ENCODE measurements around the gene PCMT1.

The PCMT1 gene

DNA sequence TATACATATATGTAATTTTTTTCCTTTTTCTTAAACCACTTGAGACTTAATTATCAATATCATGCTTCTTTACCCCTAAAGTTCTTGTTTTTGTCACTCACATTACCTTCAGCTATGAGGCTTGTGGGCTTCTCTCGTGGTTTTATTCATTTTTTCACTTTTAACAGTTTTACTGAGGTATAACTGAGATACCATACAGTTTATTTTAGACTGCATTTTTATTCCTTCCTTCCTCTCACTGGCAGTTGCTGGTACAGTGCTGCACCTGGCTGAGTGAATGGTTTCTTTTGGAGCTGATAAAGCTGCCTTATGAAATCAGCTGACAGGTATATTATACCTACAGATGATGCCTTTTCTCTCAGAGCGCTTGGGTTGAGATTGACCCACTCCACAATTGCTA lies 60.3 kb downstream of the PCMT1 start:
- WGBS, 2 experiments = 93 to 100% methylated on average over 2 of the region's 2 CpGs
- H3K4me3 ChIP-seq (ENCODE audit: insufficient read depth, low read depth, low read length) = no peak overlapping the region
- H3K9me3 ChIP-seq (ENCODE audit: control insufficient read depth, low read length) = no peaks in the 10 kb centered on the region
- no peaks in the 10 kb centered on the region for H3K4me1 ChIP-seq (ENCODE audit: control insufficient read depth, insufficient read depth, low read length)
- H3K27me3 ChIP-seq (ENCODE audit: control insufficient read depth, insufficient read depth, low read length, poor library complexity, severe bottlenecking) = no peaks in the 10 kb centered on the region
- H3K36me3 ChIP-seq (ENCODE audit: control insufficient read depth, insufficient read depth, low read length) = no peaks in the 10 kb centered on the region
- H3K27ac ChIP-seq (ENCODE audit: insufficient read depth, low read depth, low read length, poor library complexity, severe bottlenecking) = no peak overlapping the region

DNA sequence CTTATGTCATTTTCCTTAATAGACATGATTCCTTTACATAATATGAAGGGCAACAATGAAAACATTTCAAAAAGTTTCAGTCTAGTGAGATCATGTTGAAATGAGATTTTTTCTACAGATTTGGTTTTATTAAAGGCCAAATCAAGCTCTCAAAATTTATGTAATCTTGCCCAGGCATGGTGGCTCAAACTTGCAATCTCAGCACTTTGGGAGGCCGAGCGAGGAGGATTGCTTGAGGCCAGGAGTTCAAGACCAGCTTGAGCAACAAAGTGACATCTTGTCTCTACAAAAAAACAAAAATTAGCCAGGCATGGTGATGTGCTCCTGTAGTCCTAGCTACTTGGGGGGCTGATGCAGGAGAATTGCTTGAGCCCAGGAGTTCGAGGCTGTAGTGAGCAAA lies 63.8 kb downstream of the PCMT1 start:
- H3K27ac ChIP-seq (ENCODE audit: insufficient read depth, low read depth, low read length, poor library complexity, severe bottlenecking) = no peak overlapping the region
- H3K9me3 ChIP-seq (ENCODE audit: control insufficient read depth, low read length) = no peaks in the 10 kb centered on the region
- H3K36me3 ChIP-seq (ENCODE audit: control insufficient read depth, insufficient read depth, low read length) = no peaks in the 10 kb centered on the region
- no peaks in the 10 kb centered on the region for H3K27me3 ChIP-seq (ENCODE audit: control insufficient read depth, insufficient read depth, low read length, poor library complexity, severe bottlenecking)
- no peaks in the 10 kb centered on the region for H3K4me1 ChIP-seq (ENCODE audit: control insufficient read depth, insufficient read depth, low read length)
- no peak overlapping the region for H3K4me3 ChIP-seq (ENCODE audit: insufficient read depth, low read depth, low read length)
- 96 to 97% methylated on average over 3 of the region's 3 CpGs for WGBS, 2 experiments

DNA sequence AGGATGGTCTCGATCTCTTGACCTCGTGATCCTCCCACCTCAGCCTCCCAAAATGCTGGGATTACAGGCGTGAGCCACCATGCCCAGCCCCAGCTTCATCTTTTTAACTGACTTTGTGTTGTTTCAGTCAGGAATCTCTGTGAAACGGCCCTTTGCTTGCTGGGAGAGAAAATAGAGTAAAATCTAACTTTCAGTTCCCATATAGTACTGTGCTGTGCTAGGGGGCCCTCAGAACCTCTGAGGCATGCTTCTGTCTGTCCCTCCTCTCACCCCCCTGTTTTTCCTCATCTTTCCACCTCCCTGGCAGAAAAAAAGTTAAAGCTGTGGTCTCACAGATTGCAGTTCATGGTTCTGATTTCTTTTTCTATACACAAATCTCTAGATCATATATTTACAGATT lies 66.2 kb downstream of the PCMT1 start:
- H3K36me3 ChIP-seq (ENCODE audit: control insufficient read depth, insufficient read depth, low read length) = no peaks in the 10 kb centered on the region
- H3K4me3 ChIP-seq (ENCODE audit: insufficient read depth, low read depth, low read length) = no peak overlapping the region
- no peaks in the 10 kb centered on the region for H3K4me1 ChIP-seq (ENCODE audit: control insufficient read depth, insufficient read depth, low read length)
- 90 to 92% methylated on average over 4 of the region's 4 CpGs for WGBS, 2 experiments
- H3K27me3 ChIP-seq (ENCODE audit: control insufficient read depth, insufficient read depth, low read length, poor library complexity, severe bottlenecking) = no peaks in the 10 kb centered on the region
- no peaks in the 10 kb centered on the region for H3K9me3 ChIP-seq (ENCODE audit: control insufficient read depth, low read length)
- no peak overlapping the region for H3K27ac ChIP-seq (ENCODE audit: insufficient read depth, low read depth, low read length, poor library complexity, severe bottlenecking)

- 95 to 98% methylated on average over 5 to 7 of the region's 7 CpGs for WGBS, 2 experiments
- Histone ChIP-seq H3K27ac (ENCODE audit: insufficient read depth, low read depth, low read length, poor library complexity, severe bottlenecking) (no peak overlapping the region), H3K27me3 (ENCODE audit: control insufficient read depth, insufficient read depth, low read length, poor library complexity, severe bottlenecking) (no peaks in the 10 kb centered on the region)
Measured at GRCh38 chr6:149820506-149820905, 71.0 kb downstream of the PCMT1 start.

DNA sequence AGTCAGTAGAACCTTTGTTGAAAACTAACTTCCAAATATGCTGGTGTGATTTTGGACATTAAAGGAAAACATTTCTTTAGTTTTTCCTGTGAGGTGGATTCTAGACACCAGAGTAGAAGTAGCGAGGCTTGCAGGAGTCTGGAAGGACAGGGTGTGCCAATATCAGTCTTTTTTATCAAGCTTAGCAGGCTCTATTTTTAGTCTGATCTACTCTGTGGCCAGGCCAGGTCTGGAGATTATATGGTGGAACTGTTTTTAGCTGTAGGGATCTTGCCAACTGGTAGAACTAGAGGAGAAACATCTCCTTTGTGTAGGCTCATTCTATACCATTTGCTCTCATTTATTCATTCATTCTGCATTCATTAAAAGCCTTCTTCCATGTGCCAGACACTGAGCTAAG lies 72.0 kb downstream of the PCMT1 start:
- H3K36me3 ChIP-seq (ENCODE audit: control insufficient read depth, insufficient read depth, low read length) = no peaks in the 10 kb centered on the region
- no peaks in the 10 kb centered on the region for H3K27me3 ChIP-seq (ENCODE audit: control insufficient read depth, insufficient read depth, low read length, poor library complexity, severe bottlenecking)
- H3K4me3 ChIP-seq (ENCODE audit: insufficient read depth, low read depth, low read length) = no peak overlapping the region
- no peaks in the 10 kb centered on the region for H3K9me3 ChIP-seq (ENCODE audit: control insufficient read depth, low read length)
- 93 to 97% methylated on average over 1 of the region's 1 CpG for WGBS, 2 experiments
- no peak overlapping the region for H3K27ac ChIP-seq (ENCODE audit: insufficient read depth, low read depth, low read length, poor library complexity, severe bottlenecking)
- no peaks in the 10 kb centered on the region for H3K4me1 ChIP-seq (ENCODE audit: control insufficient read depth, insufficient read depth, low read length)

More at GRCh38 chr6:149820506-149820905, 71.0 kb downstream of the PCMT1 start:
- no peaks in the 10 kb centered on the region for H3K9me3 ChIP-seq (ENCODE audit: control insufficient read depth, low read length)
- no peaks in the 10 kb centered on the region for H3K4me1 ChIP-seq (ENCODE audit: control insufficient read depth, insufficient read depth, low read length)
- no peak overlapping the region for H3K4me3 ChIP-seq (ENCODE audit: insufficient read depth, low read depth, low read length)
- H3K36me3 ChIP-seq (ENCODE audit: control insufficient read depth, insufficient read depth, low read length) = no peaks in the 10 kb centered on the region

DNA sequence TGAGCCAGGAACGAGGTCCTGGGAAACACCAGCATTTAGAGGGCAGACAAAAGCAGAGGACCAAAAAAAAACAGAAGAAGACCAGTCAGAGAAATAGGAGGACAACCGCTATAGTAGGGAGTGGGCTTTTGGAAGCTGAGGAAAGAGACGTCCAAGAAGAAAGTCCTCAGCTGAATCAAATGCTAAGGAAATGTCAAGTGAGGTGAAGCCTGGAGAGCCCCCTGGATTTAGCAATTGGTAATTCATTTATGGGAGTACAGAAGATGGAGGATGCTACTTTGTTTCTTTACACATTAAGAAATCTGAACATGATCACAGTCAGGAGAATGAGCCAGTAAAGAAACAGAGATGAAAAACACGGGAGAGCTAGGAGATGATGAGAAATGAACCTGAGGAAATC lies 73.5 kb downstream of the PCMT1 start:
- WGBS, 2 experiments = 85 to 86% methylated on average over 4 of the region's 4 CpGs
- H3K9me3 ChIP-seq (ENCODE audit: control insufficient read depth, low read length) = no peaks in the 10 kb centered on the region
- no peak overlapping the region for H3K27ac ChIP-seq (ENCODE audit: insufficient read depth, low read depth, low read length, poor library complexity, severe bottlenecking)
- no peak overlapping the region for H3K4me3 ChIP-seq (ENCODE audit: insufficient read depth, low read depth, low read length)
- H3K36me3 ChIP-seq (ENCODE audit: control insufficient read depth, insufficient read depth, low read length) = no peaks in the 10 kb centered on the region
- no peaks in the 10 kb centered on the region for H3K4me1 ChIP-seq (ENCODE audit: control insufficient read depth, insufficient read depth, low read length)
- H3K27me3 ChIP-seq (ENCODE audit: control insufficient read depth, insufficient read depth, low read length, poor library complexity, severe bottlenecking) = no peaks in the 10 kb centered on the region

- Histone ChIP-seq H3K9me3 (ENCODE audit: control insufficient read depth, low read length) (no peaks in the 10 kb centered on the region), H3K27ac (ENCODE audit: insufficient read depth, low read depth, low read length, poor library complexity, severe bottlenecking) (no peak overlapping the region), H3K4me1 (ENCODE audit: control insufficient read depth, insufficient read depth, low read length) (no peaks in the 10 kb centered on the region), H3K36me3 (ENCODE audit: control insufficient read depth, insufficient read depth, low read length) (no peaks in the 10 kb centered on the region), H3K4me3 (ENCODE audit: insufficient read depth, low read depth, low read length) (no peak overlapping the region), H3K27me3 (ENCODE audit: control insufficient read depth, insufficient read depth, low read length, poor library complexity, severe bottlenecking) (no peaks in the 10 kb centered on the region)
- WGBS, 2 experiments = 92 to 98% methylated on average over 4 of the region's 4 CpGs
Measured at GRCh38 chr6:149825292-149825691, 75.8 kb downstream of the PCMT1 start.

DNA sequence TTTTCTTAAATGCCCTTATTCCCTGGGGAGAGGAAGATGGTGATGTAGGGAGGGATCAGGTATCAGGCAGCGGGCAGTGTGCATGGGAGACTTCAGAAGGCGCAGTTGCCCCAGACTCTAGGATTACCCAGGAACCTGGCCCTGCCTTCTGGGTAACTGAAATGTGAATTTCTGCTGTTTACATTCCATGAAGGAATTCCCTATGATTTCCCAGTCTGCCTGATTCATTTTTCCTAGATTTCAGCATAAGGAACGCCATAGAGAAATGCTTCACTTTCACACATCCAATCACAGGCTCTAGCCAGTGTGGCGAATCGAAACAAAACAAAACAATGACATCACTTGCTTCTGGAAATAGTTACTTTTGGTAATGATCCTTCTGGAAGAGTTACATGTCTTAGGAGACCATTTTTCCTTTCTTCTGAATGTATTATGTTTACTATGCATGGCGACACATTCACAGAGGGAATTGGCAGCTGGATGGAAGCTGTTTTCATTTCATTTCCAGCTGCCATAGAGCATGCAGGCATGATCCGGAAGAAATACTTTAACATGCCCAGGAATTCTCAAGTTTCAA lies 81.3 kb downstream of the PCMT1 start:
- 96 to 97% methylated on average over 7 of the region's 7 CpGs for WGBS, 2 experiments
- Histone ChIP-seq H3K4me1 (ENCODE audit: control insufficient read depth, insufficient read depth, low read length) (no peaks in the 10 kb centered on the region), H3K4me3 (ENCODE audit: insufficient read depth, low read depth, low read length) (no peak overlapping the region), H3K27ac (ENCODE audit: insufficient read depth, low read depth, low read length, poor library complexity, severe bottlenecking) (no peak overlapping the region), H3K27me3 (ENCODE audit: control insufficient read depth, insufficient read depth, low read length, poor library complexity, severe bottlenecking) (no peaks in the 10 kb centered on the region), H3K9me3 (ENCODE audit: control insufficient read depth, low read length) (no peaks in the 10 kb centered on the region), H3K36me3 (ENCODE audit: control insufficient read depth, insufficient read depth, low read length) (no peaks in the 10 kb centered on the region)

DNA sequence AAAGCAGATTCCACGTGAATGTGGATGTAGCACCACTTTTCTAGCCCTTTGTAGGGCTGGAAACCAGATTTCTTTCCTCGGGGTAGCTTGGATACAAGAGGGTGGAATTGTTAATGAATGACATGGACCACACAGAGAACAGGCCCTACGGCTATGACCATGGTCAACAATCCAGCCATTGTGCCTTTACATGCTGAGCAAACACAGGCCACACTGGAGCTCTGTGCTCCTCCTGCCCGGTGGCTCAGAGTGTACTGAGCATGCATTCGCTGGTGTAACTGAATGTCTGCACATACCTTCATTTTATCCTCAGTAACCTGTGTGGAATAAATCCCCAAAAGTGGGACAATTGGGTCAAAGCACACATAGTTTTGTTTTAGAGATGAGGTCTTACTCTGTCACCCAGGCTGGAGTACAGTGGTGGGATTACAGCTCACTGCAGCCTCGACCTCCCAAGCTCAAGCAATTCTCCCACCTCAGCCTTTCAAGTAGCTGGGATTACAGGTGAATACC lies 81.8 kb downstream of the PCMT1 start:
- Histone ChIP-seq H3K9me3 (ENCODE audit: control insufficient read depth, low read length) (no peaks in the 10 kb centered on the region), H3K27ac (ENCODE audit: insufficient read depth, low read depth, low read length, poor library complexity, severe bottlenecking) (no peak overlapping the region), H3K27me3 (ENCODE audit: control insufficient read depth, insufficient read depth, low read length, poor library complexity, severe bottlenecking) (no peaks in the 10 kb centered on the region), H3K36me3 (ENCODE audit: control insufficient read depth, insufficient read depth, low read length) (no peaks in the 10 kb centered on the region), H3K4me3 (ENCODE audit: insufficient read depth, low read depth, low read length) (no peak overlapping the region), H3K4me1 (ENCODE audit: control insufficient read depth, insufficient read depth, low read length) (no peaks in the 10 kb centered on the region)
- WGBS, 2 experiments = 84 to 87% methylated on average over 6 of the region's 6 CpGs

- Histone ChIP-seq H3K4me3 (ENCODE audit: insufficient read depth, low read depth, low read length) (no peak overlapping the region), H3K27me3 (ENCODE audit: control insufficient read depth, insufficient read depth, low read length, poor library complexity, severe bottlenecking) (no peaks in the 10 kb centered on the region), H3K4me1 (ENCODE audit: control insufficient read depth, insufficient read depth, low read length) (no peaks in the 10 kb centered on the region), H3K9me3 (ENCODE audit: control insufficient read depth, low read length) (no peaks in the 10 kb centered on the region), H3K27ac (ENCODE audit: insufficient read depth, low read depth, low read length, poor library complexity, severe bottlenecking) (no peak overlapping the region), H3K36me3 (ENCODE audit: control insufficient read depth, insufficient read depth, low read length) (no peaks in the 10 kb centered on the region)
- 82 to 91% methylated on average over 3 of the region's 3 CpGs for WGBS, 2 experiments
Measured at GRCh38 chr6:149833651-149834050, 84.1 kb downstream of the PCMT1 start.

Measured in ectodermal cell (in vitro differentiated cells).